ENCODE data around the gene FNDC11. TPM values are rescaled to one million over a fixed set of nuclear protein-coding genes. Genes with fewer than 3 reads are reported as not detected.

FNDC11 gene
- total RNA-seq, 2 donors from 2014 or later: 0.35 to 0.69 TPM

- intact Hi-C loops (cut with DNase I): loop anchor here (10.0 kb wide), 1 partner anchor 322 kb away; the partner anchor contains the start of genes ABHD16B and TPD52L2
- Histone ChIP-seq H3K27me3 (peaks cover 7% of the 10 kb centered on the region), H3K4me3 (no peak overlapping the region), H3K9ac (ENCODE audit: low read depth in 2 of 2, low read length in 2 of 2) (no peak overlapping the region), H3K27ac (no peak overlapping the region), H3K9me3 (no peaks in the 10 kb centered on the region), H3K36me3 (no peaks in the 10 kb centered on the region), H3K4me1 (peaks cover 16% of the 10 kb centered on the region)
- TF ChIP-seq CTCF (IDR thresholded peaks at IDR 0.05): no peak
- no peak for DNase-seq
Measured at GRCh38 chr20:63542696-63543095, 11.3 kb upstream of the FNDC11 start.

GRCh38 chr20:63543131-63543530, 10.8 kb upstream of the FNDC11 start:
- peaks cover 16% of the 10 kb centered on the region for H3K4me1 ChIP-seq
- peaks cover 8% of the 10 kb centered on the region for H3K27me3 ChIP-seq
- no peak overlapping the region for H3K4me3 ChIP-seq
- H3K27ac ChIP-seq: no peak overlapping the region
- H3K9ac ChIP-seq (ENCODE audit: low read depth in 2 of 2, low read length in 2 of 2): no peak overlapping the region
- no peaks in the 10 kb centered on the region for H3K9me3 ChIP-seq
- no peak for DNase-seq
- H3K36me3 ChIP-seq: no peaks in the 10 kb centered on the region
- no peak for TF ChIP-seq CTCF (IDR thresholded peaks at IDR 0.05)
- intact Hi-C loops (cut with DNase I): loop anchor here (10.0 kb wide), 1 partner anchor 322 kb away; the partner anchor contains the start of genes ABHD16B and TPD52L2

GRCh38 chr20:63543733-63544132, 10.2 kb upstream of the FNDC11 start:
- DNase-seq: no peak
- intact Hi-C loops (cut with DNase I): loop anchor here (10.0 kb wide), 1 partner anchor 321 kb away; the partner anchor contains the start of genes ABHD16B and TPD52L2
- peaks cover 10% of the 10 kb centered on the region for H3K27me3 ChIP-seq

DNA sequence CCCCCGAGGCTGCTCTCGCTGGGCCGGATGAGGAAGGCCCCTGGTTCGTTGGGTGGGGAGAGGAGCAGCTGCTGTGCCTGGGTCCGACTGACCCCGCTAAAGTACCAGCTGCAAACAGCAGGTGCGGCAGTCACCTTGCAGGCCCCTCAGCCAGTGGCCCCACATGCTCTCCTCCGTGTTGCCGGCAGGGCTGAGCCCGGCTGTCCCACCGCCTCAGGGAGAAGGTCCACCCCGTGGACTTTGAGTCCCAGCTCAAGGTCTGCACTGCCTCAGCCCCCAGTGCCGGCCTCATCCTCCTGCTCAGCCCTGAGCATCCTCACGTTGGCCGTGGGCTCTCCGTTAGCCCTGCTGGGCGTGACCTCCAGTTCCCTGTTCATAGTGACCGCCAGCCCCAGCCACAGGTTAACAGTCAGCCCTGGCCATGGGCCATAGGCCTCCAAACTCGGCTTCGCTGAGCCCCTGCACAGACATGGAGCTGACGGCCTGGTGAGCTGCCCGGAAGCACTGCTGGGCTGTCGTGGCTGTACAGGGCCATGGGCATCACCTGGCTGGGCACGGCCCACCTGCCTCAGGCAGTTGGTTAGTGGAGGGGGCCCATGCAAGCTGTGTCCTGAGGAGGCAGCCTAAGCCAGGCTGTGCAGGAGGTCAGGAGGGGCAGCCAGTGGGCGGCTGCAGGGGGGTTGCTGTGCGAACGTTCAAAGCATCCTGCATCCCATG, 9.6 kb upstream of the FNDC11 start:
- peaks cover 12% of the 10 kb centered on the region for H3K27me3 ChIP-seq

More at GRCh38 chr20:63543733-63544132, 10.2 kb upstream of the FNDC11 start:
- no peak overlapping the region for H3K9ac ChIP-seq (ENCODE audit: low read depth in 2 of 2, low read length in 2 of 2)
- H3K27ac ChIP-seq: no peak overlapping the region
- H3K36me3 ChIP-seq: no peaks in the 10 kb centered on the region
- no peak for TF ChIP-seq CTCF (IDR thresholded peaks at IDR 0.05)
- peaks cover 16% of the 10 kb centered on the region for H3K4me1 ChIP-seq
- no peaks in the 10 kb centered on the region for H3K9me3 ChIP-seq
- H3K4me3 ChIP-seq: no peak overlapping the region

More for the DNA sequence above, 9.6 kb upstream of the FNDC11 start:
- H3K9ac ChIP-seq (ENCODE audit: low read depth in 2 of 2, low read length in 2 of 2): no peak overlapping the region
- H3K36me3 ChIP-seq: no peaks in the 10 kb centered on the region
- peaks cover 11% of the 10 kb centered on the region for H3K4me1 ChIP-seq
- H3K27ac ChIP-seq: no peak overlapping the region
- no peak for DNase-seq
- H3K4me3 ChIP-seq: no peak overlapping the region
- intact Hi-C loops (cut with DNase I): loop anchor here (10.0 kb wide), 1 partner anchor 320 kb away; the partner anchor contains the start of genes ABHD16B and TPD52L2
- H3K9me3 ChIP-seq: no peaks in the 10 kb centered on the region
- no peak for TF ChIP-seq CTCF (IDR thresholded peaks at IDR 0.05)

Measured in colonic mucosa (tissue), 4 donors.